Hematopoietic multipotent progenitor cell treated with erythropoietin and hydrocortisone succinate and interleukin-3 and kit ligand, for 6 days (in vitro differentiated cells): ENCODE measurements around the gene TMEM86A.

Experiments used
- DNase-seq: peaks from one replicate; pipeline ENCODE4 v3.0.0-alpha.2; 2015

The TMEM86A gene

DNA sequence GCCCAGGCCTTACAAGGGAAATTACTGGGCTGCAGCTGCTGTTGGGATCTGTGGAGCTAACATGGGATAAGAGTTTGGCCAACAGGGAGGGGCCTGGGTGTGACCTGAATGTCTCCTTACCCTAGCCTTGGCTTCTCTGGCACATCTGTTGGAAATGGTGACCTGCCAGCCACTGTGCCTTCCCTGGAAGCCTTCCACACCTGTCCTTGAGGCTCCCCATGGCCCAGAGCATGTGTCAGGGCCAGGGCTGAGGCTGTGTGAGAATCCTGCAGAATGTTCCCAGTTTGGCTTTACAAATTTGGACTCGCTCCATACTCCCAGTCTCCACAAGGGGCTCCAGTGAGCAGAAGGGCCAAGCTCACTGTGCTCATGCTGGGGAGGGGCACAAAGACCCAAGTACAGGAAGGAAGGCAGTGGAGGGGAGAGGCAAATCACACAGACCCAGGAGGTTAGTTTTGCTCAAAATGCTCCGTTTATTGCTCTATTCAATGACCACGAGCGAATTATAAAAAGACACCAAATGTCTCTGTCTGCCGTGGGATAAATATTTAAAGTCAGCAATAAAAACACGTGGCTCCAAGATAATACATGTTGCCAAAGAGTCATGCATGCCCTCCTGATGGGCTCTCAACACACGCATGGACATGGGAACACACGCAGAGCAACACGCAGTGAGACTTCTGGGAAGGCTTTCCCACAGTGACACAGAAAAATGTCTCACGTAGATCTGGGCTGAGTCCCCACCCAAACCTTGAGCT is 29.1 kb downstream of the TMEM86A start:
- DNase-seq: peak; percentile 66

DNA sequence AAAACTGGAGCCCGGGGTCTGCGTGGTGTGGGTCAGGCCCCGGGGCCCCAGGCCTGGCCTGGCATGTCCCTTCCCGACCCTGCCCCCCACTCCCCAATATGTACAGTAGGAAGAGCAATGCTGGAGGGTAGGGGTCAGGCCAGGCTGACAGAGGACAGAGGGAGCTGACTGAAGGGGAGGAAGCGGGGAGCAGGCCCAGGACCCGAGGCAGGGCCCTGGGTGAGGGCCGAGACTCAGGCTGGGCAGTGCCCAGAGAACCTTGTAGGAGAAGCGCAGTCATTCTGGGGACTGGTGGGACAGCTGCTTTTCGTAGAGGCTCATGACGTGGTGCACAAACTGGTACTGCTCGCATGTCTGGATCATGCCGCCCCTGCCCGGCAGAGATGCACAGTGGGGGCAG is 30.1 kb downstream of the TMEM86A start:
- no peak for DNase-seq

DNA sequence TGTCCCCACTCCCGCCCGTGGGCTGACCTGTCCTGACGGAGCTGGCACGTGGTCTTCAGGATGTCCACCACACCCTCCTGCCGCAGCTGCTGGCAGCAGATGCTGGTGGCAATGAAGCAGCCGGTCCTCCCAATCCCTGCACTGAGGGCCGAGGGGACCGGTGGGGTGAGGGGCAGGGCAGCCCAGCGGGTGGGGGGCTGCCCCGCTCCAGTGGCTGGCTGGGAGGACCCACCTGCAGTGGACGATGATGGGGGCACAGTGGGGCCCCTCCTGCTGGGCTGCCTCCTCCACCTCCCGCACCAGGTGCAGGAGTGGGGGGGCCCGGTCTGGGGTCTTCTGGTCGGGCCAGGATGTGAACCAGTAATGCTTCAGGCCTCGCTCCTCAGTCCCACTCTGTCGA is 30.8 kb downstream of the TMEM86A start:
- no peak for DNase-seq

DNA sequence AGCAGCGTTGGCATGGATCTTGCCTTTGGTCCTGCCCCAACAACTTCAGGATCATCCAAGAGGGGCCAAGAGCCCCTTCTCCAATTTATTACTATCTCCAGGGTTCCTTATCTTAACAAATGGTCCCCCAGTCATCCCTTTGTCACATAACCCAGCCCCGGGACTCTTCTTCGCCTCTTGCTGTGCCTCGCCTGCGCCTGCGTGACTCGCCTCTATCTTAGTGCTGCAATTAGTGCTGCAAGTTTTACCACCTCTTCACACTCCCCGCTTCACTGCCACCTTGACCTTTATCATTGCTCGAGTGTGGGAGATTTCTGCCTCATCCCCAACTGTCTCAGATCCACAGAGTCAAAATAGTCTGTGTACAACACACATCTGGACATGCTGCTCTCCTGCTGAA is 31.4 kb downstream of the TMEM86A start:
- no peak for DNase-seq

DNA sequence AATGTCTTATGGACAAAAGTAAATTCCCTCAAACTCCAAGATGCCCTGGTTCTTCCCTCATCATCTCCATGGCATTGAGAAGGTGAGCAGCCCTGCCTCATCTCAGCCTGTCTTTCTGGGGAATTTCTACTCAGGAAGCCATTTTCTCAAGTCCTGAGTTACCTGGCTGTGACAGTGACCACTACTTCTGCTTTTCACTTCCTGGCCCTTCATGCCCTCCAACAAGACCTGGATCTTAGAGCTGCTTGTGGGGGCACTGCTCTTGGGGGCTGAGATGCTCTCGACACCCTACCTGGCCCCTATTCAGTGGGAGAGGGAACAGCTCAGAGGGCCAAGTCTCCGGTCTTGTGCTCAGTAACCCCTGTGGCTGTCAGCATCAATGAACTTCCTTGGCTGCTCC is 32.9 kb downstream of the TMEM86A start:
- no peak for DNase-seq

DNA sequence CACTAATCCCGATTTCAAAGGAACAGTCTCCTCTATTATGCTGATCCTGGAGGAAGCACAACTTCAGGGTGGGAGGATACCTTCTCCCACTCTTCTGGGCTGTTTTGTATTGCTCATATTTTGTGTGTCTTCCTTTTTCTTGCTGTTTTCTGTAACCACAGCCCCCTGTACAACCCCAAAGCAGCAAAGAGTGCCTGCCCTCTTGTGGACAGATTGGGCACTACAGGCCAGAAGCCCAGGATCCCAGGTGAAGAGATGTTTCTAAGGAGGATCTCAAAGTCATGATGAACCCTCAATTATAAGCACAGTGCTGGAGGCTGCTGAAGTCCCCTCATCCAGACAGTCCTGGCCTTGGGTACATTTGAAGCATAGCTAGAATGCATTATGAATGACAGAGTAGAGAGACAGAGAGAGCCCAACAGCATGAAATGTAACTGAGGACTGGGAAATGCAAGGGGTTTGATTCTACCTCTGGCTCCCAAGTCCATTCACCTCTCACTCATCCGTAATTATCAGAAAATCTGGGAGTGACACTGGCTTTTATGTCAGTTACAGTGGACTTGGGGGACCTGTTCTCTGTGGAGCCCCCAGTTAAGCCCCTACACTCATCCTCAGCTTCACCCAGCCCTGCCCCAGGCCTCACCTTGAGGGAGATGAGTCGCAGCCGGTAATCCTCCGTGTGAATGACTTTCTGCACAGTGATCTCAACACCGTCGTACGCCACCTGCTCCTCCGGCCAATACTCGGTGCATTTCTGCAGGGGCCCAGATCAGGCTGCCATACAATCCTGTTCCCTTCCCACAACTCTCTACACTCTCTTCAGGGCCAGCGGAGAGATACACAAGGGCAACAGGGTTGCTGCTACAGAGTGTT is 33.6 kb downstream of the TMEM86A start:
- peak; percentile 66 for DNase-seq

DNA sequence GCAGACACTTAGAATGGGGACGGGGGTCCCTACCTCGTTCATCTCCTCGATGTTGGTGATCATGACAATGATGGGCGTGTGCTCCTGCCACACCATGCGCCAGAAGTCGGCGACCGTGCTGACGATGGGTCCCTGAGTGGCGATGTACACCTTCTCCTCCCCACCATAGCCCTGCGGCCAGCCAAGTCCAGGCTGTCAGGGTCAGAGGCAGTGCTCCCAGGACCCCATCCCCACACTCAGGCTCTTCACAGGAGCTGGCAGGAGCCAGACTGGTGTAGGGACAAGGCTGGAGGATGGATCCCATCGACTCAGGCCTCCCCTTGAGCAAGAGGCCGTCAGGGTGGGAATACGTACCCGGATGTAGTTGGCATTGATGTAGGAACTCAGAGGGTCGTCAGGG is 34.6 kb downstream of the TMEM86A start:
- DNase-seq: no peak

DNA sequence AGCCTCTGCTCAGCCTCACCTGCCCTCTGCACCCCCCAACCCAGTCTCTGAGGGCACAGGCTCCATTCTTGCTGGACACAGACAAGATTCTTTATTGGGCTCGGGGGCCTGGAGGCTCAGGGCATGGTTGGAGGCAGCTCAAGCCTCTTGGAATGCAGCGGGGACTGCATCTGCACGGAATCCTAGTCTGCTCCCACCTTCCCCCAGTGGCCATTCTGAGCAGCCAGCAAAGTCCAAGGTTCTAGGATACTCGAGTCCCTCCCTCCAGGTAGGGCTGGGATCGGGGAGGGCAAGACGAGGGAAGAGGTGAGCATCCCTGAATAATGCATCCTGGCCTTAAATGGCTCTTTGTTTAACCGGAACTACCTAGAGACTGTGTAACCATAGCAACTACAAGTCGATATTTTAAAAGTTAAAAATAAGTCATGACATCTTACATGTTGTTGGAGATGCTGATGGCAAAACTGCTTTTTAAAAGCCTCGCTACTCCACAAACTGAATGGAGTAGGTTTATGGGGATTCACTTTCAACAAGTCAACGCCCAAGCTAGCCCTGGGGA is 38.1 kb downstream of the TMEM86A start:
- DNase-seq: no peak

DNA sequence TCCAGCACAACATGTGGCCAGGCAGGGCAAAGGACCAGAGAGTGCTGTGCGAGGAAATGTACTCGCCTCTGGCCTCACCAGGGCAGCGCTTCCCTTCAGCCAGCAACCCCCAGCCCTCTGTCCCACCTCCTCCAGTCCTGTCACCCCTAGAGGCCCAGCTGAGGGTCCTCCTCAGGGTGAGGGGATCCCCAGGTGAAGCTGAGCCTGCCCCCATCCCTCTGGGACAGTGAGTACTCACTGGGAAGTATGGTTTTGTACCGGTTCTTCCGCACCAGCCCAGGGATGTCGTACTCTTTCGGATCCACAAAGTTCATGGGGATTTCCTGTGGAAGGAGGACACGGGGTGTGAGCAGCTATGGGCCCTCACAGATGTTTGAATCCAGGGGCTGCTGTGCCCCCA is 39.1 kb downstream of the TMEM86A start:
- no peak for DNase-seq

DNA sequence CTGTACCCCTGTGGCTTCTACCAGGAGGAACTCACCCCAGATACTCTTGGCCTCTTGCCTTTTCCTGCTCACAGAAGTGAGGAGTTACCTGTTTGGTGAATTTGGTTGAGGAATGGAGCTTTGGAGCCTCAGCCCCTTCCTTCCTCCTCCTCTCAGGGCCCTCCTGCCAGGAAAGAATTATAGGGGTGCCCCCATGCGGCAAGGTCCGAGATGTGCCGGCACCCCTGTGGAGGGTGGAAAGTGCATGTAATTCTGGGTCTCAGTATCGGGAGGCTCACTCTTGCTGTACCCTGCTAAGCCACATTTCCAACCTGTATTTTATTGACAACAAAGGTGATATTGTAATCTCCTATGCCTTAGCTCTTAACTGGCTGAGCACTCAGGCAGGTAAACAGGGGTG is 41.1 kb downstream of the TMEM86A start:
- no peak for DNase-seq

DNA sequence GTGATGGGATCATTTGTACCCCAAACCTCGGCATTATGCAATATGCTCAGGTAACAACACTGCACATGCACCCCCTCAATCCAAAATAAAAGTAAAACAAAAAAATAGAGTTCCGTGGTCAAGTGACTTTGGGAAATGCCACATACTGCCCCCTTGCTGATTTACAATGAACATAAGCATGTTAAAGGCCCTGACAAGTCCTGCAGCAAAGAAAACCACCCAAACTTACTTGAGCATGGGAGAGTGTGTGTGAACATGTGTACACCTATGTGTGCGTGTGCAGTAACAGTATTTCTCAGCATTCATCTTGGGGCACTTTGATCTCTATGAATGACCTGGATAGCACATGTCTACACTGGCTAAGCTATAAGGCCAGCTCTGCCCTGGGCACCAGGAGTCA is 43.2 kb downstream of the TMEM86A start:
- DNase-seq: no peak

DNA sequence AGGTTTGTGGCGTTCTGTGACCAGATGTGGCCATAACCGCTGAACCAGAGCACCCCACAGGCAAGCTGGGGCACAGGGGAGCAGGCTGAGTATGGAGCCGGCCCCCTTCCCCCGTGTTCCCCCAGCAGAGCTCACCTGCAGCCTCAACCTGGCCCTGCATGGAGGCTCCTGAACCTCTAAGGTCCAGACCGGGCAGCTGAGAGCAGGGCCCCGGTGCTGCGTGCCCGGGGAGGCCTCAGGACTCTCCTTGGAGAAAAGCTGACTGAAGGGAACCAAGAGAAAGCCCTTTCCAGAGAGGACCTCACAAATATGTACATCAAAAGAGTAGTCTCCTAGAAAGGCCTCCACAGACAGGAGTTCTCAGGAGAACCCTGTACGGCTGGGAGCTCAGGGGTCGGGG is 44.8 kb downstream of the TMEM86A start:
- DNase-seq: no peak

DNA sequence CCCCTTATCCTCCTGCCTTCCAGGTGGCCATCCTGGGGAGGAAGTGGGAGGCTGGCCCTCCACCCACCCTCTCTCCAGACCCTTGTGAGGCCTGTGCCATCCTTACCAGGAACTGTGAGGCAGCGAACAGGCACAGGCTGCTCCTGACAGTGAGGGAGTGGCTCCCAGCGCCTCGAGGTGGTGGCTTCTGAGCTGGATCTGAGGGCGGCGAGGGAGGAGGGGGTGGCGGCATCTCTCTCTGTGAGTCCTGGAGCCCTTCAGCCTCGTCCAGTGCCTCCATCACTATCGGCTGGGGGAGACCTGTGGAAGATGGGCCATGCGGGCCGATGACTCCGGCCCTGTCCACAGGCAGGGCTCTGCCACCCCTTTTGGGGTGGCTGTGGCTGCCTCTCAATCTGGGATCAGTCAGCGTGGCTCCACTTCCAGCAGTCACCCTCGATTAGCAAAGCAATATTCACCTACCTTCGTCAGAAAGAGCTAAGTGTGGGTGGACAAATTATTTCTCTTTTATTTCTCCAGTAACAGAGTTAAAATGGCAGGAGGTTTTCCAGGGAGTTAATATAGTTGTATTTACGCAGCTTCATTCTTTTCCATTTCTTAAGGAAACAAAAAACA is 45.4 kb downstream of the TMEM86A start:
- DNase-seq: no peak

DNA sequence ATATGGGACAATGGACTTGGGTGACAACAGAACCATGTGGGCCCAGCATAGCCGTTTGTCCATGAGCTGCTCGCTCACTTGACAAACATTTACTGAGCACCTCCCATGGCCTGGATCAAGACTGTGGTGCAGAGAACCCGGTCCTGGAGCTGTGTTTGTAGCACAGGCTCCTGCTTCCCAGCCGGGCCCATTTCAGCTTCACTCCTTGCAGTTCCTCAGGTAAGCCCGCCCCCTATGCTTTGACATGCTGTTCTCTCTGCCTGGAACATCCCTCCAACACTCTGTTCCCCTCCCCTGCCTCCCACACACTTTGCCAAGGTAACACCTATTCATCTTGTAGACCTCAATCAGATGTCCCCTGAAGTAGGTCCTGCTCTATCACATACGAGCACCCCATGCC is 46.7 kb downstream of the TMEM86A start:
- DNase-seq: no peak

DNA sequence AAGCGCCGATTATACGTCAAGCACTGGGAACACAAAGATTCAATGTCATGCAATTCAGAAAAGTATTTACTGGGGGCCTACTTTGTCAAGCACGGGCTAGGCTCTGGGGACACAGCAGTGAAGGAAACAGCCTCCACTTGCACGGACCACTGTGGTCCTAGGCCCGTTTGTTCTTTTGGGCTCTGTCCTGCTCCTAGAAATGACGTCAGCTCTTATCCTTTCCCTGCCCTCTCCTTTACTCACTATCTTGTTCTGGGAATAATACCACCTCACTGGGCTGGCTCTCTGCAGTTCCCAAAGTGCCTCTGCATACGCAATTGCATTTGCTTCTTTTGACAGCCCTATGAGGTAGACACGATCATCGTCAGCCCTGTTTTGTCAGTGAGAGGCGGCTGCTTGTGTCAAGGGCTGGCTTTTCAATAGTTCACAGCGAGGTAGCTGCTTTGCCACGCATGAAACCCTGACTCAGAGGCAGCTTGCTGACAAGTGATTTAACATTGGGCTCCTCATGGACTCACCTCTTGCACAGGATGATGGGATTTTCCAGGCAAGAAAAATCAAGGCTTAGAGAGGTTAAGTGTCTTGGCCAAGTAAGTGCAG is 50.3 kb downstream of the TMEM86A start:
- DNase-seq: no peak

DNA sequence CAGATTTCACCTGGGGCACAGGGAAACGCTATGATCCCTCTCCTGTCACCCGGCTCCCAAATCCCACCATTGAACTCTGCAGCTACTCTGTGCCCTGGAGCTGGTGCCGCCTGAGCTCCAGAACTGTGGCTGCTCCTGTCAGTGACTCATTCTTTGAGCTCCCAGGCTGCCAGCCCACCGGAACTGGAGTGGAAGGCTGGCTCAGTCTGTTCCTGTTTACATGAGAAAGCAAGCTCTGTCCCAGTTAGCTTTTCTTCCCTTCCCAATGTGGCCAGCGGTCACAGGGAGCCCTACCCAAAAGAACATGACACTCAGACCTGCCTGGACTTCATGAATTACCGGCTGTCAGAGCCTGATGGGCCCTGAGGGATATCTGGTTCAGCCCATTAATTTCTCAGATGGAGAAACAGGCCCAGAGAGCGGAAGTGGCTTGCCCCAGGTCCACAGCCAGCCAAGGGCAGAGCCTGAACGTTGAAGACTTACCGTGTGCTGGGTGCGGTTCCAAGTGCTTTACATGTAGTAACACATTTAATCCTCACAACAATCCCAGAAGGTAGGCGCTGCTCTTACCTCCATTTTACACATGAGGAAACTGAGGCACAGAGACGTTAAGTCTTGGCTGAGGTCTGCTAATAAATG is 51.2 kb downstream of the TMEM86A start:
- DNase-seq: no peak

DNA sequence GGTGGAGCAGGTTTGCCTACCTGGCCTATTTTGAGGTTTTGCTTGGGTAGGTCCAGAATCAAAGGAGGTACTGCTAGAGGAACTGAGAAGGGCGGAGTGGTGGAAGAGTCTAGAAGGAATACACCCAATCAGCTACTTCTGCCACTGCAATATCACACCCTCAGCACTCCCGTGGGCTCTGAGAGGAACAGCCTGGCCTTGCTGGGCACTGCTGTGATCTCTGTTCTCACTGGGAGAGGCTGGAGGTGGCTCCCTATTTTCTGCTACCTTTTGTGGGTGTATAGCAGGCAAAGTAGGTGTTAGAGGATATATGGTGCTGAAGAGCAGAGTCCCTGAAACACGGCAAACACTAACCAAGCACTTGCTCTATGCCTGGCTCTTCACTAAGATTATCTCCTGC is 52.4 kb downstream of the TMEM86A start:
- no peak for DNase-seq

DNA sequence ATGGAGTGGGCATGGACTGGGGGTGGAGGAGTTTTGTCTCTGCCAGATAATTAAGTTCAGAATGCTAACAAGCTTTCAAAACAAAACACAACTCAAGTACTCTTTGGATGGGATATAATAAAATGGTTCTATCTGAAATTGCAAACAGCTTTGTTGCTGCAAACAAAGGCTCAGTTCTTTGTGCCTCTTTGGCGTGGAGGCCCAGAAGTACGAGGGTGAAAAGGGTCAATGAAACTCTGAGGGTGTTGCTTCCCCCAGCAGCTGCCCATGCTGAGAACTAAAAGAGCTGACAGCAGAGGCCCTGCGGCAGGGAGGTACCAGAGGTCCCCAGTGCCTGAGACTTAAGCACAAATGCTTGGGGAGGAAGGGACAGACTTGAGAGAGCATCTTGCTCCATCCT is 53.9 kb downstream of the TMEM86A start:
- no peak for DNase-seq

DNA sequence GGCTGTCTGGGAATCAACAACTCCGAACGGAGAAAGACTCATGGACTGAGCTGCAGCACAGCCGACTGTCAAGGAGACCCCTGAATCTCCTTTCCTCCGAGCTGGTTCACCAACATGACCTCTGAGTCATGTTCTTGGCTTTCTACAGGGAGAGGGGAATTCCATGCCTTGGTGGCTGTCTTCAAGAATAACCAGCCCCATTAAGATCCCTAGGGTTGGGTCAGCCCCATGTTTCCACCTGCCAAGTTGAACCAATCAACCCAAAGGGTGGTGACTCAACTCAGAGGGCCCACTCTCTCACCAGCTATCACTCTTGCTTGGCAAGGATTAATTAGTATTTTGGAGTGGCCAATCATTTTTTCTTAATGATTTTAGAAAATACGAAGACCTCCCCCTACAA is 55.7 kb downstream of the TMEM86A start:
- no peak for DNase-seq
